LNCaP clone FGC (cell line): Measurements from ENCODE around the gene TK2.
"Not testable (repeated sequence)": the region's sequence is repeated elsewhere in the genome, so short reads cannot be mapped to it uniquely, and the experiment has no call there.

Source experiments
- DNase-seq: peaks from one replicate; pipeline ENCODE4 v3.0.0-alpha.2; 2011; ENCODE audit warnings: low read depth
- H3K4me3 ChIP-seq: 2 replicates; pipeline ENCODE4 v1.5.1; 2011; ENCODE audit warnings: mild to moderate bottlenecking, low read depth, low read length, control low read depth
- TF ChIP-seq, protein P1 (sequence below): IDR thresholded peaks from 2 replicates; pipeline ENCODE4 v1.5.1; 2012; ENCODE audit warnings: mild to moderate bottlenecking; ENCODE audit not compliant: control insufficient read depth, insufficient read depth; ENCODE audit errors: extremely low read depth

TK2 gene

DNA sequence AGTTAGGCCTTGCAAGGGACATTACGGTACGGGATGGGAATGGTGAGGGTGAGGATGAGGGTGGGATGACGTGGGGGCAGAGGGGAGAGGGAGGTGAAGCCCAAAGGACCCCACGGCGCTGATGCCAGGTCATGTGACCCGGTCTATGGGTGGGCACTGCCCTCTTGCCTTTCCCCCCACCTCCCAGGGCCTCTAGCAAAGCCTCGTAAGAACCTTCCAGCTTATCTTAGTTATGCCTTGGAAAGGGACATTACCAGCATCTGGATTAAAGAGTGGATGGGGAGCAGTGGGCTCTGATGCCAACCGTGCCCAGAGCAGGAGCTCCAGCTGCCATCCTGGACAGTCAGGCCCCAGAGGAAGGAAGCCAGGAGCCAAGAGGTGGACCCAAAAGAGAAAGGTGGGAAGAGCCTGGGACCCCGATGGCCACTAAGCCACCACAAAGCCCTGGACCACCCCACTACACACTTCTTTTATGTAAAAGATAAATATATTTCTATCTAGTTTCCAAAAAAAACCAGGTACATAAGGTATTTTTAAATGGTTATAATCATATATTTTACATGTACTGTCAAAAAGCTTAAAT lies 40.9 kb downstream of the TK2 start:
- TF ChIP-seq, protein P1, sequence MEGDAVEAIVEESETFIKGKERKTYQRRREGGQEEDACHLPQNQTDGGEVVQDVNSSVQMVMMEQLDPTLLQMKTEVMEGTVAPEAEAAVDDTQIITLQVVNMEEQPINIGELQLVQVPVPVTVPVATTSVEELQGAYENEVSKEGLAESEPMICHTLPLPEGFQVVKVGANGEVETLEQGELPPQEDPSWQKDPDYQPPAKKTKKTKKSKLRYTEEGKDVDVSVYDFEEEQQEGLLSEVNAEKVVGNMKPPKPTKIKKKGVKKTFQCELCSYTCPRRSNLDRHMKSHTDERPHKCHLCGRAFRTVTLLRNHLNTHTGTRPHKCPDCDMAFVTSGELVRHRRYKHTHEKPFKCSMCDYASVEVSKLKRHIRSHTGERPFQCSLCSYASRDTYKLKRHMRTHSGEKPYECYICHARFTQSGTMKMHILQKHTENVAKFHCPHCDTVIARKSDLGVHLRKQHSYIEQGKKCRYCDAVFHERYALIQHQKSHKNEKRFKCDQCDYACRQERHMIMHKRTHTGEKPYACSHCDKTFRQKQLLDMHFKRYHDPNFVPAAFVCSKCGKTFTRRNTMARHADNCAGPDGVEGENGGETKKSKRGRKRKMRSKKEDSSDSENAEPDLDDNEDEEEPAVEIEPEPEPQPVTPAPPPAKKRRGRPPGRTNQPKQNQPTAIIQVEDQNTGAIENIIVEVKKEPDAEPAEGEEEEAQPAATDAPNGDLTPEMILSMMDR = no peak
- no peak overlapping the region for H3K4me3 ChIP-seq
- DNase-seq = no peak

DNA sequence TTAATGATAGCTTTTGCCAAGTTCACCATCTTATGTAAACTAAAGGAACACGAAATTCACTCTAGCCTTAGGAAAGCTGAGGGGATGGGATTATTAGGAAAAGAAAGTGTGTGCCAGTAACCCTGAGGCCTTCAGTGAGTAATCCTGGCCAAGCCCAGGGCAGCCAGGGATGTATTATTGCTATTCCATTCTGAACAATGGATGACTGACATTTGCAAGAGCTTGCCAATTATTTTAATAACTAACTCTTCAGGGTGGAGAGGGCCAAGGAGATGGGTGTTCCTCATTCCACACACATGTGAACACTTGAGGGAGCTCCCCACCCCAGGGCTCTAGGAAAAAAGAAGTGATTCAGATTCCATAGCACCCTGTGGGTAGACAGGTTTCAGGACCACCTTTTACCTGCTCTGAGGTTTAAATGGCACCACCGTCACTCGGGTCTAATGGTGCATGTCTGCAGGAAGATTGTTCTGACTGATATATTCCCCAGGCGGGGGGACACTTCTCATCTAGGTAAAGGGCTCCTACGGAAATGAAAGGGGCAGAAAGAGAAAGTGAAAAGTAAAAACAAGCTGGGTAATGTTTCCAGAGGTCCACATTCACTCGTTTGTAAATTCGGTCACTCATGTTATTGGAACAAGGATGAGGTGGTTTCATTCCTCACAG lies 41.5 kb downstream of the TK2 start:
- DNase-seq = peak; percentile 89
- no peak overlapping the region for H3K4me3 ChIP-seq
- TF ChIP-seq, protein P1 = no peak

DNA sequence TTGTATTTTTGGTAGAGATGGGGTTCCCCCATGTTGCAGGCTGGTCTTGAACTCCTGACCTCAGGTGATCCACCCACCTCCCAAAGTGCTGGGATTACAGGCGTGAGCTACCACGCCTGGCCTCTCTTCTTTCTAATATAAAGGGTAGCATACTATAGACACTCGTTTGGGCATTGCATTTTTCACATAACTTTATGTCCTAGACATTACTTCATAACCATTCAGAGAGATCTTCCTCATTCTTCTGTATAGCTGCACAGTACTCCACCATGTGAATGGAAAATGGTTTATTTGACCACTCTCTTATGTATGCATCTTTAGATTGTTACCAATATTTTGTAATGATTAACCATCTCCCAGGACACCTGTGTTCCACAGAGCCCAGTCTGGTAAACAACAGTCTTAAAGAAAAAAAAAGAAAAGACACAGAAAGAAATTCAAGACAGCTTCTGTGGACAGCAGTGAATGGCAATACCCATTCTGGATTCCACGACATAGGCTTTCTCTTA lies 42.1 kb downstream of the TK2 start:
- DNase-seq = no peak
- H3K4me3 ChIP-seq = no peak overlapping the region
- TF ChIP-seq, protein P1 = no peak

DNA sequence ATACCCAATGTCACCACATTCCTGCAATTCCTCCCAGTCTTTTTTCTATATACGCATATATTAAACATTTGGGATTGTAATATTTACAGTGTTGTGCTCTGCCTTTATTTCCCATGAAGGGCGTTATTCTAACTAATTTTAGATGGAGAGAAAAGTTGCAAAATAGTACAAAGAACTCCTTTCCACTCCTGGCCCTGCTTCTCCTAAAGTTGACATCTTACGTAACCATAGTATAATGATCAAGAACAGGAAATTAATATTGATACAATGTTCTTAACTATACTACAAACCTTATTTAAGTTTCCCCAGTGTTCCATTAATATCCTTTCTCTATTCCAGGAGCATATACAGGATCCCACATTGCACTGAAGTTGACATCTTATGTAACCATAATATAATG lies 46.3 kb downstream of the TK2 start:
- no peak overlapping the region for H3K4me3 ChIP-seq
- TF ChIP-seq, protein P1 = no peak
- DNase-seq = no peak

DNA sequence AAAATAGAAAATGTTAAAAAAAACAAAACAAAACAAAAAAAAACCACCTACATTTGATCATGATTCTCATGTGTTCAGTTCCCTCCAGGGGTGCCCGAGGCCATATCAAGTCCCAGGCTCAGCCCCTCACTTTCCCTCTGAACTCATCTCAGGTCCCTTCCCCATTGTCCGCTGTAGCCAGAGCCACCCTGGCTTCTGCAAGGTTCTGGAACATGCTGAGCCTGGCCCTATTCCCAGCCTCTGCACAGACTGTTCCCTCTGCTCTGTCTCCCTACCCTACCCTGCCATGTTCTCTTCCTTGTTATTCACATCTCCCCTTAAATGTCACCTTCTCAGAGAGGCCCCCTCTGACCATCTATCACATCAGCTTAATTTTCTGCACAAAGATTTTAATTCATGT lies 46.9 kb downstream of the TK2 start:
- DNase-seq = no peak
- H3K4me3 ChIP-seq = no peak overlapping the region
- TF ChIP-seq, protein P1 = no peak

DNA sequence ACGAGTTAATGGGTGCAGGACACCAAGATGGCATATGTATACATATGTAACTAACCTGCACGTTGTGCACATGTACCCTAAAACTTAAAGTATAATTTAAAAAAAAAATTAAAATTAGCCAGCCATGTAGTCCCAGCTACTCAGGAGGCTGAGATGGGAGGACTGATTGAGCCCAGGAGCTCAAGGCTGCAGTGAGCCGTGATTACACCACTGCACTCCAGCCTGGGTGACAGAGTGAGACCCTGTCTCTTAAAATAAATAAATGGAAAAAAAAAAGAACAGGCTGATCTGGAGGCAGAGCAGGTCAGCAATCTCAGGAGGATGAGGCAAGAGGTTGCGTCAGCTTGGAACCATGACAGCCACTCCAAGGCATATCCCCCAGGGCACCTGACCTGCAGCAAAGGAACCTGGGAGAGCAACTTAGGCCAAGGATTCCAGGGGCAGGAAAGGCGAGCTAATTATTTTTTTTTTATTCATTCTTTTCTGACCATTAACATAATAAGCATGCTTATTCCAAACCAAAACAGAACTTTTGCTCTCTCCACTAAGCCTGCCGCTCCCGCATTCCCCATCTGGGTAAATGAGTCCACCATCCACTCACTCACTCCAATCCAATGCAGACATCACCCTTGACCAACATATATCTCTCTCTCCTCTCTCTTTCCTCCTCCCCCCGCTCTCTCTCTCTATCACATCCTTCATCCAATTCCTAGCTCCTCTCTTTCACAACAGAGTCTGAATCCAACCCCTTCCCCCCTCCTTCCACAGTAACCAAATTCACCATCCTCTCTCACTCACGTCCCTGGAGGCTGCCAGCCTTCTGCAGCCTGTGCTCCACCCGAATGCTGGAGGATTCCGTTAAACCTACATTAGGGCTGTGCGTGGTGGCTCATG lies 47.7 kb downstream of the TK2 start:
- TF ChIP-seq, protein P1 = no peak
- DNase-seq = no peak
- H3K4me3 ChIP-seq = no peak overlapping the region

DNA sequence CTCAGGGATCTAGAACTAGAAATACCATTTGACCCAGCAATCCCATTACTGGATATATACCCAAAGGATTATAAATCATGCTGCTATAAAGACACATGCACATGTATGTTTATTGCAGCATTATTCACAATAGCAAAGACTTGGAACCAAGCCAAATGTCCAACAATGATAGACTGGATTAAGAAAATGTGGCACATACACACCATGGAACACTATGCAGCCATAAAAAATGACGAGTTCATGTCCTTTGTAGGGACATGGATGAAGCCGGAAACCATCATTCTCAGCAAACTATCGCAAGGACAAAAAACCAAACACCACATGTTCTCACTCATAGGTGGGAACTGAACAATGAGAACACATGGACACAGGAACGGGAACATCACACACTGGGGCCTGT lies 48.4 kb downstream of the TK2 start:
- not testable (repeated sequence) for H3K4me3 ChIP-seq, DNase-seq

DNA sequence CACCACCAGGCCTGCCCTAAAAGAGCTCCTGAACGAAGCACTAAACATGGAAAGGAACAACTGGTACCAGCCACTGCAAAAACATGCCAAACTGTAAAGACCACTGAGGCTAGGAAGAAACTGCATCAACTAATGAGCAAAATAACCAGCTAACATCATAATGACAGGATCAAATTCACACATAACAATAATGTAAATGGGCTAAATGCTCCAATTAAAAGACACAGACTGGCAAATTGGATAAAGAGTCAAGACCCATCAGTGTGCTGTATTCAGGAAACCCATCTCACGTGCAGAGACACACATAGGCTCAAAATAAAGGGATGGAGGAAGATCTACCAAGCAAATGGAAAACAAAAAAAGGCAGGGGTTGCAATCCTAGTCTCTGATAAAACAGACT lies 52.0 kb downstream of the TK2 start:
- not testable (repeated sequence) for DNase-seq, H3K4me3 ChIP-seq

DNA sequence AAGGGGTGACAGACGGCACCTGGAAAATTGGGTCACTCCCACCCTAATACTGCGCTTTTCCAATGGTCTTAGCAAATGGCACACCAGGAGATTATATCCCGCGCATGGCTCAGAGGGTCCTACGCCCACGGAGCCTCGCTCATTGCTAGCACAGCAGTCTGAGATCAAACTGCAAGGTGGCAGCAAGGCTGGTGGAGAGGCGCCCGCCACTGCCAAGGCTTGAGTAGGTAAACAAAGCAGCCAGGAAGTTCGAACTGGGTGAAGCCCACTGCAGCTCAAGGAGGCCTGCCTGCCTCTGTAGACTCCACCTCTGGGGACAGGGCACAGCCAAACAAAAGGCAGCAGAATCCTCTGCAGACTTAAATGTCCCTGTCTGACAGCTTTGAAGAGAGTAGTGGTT lies 53.7 kb downstream of the TK2 start:
- DNase-seq = not testable (repeated sequence)

More for the DNA sequence above, 53.7 kb downstream of the TK2 start:
- not testable (repeated sequence) for H3K4me3 ChIP-seq
